Activated effector memory CD4-positive, alpha-beta T cell treated with anti-CD3 and anti-CD28 coated beads, Interleukin-2, amount 50 U/mL, for 16 hours (primary cell): ENCODE measurements around the gene PYGB.

Experiments used
- DNase-seq: peaks from one replicate; pipeline ENCODE4 v3.0.0-alpha.2; 2020

Gene PYGB

GRCh38 chr20:25297141-25297905 is 49.4 kb downstream of the PYGB start:
- DNase-seq = no peak

DNA sequence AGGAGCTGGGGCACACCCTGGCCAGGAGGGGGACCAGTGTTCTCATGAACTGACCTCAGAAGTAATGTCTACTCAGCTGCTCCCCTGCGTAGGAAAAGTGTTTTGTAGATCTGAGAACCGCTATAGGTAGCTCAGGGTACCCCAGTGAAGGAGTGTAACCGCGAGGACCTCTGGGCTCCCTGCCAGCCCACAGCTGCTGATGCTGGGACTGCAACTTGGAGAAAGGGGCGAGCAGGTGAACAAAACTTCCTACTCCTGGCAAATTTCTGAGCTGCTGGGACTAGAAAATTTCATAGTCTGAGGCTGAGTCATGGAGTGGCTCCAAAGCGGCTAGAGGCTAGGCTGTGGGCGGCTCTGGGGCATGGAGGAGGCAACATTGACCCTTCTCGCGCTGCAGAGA is 51.9 kb downstream of the PYGB start:
- DNase-seq = no peak

DNA sequence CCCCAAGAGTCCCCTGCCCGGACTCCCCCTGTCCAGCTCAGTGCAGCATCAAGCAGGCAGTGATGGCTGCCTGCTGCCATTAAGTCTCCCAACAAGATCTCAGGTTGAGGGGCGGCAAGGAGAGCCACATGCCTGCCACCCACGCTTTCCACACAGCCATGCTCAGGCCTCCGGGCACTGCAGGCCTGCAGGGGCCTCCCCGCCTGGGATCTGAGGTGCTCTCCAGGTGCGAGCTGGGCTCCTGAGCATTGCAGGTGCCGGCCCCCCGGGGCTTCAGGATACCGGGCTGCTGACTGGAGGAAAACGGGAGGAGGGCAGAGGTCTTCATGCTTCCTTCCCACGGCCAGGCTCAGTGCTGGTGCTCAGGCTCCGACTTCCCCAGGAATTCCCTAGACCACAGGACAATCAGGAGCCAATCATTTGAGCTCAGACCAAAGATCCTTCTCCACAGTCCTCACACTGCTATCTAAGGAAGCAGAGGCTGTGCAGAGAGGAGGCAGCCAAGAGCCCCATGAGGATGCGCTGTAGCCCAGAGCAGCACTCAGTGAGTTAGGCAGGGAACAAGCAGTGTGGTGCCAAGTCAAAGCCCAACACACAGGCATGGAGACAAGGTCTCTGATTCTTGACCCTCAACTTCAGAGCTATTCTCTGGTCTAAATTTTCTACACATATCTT is 52.7 kb downstream of the PYGB start:
- no peak for DNase-seq

- no peak for DNase-seq
These were observed 53.6 kb downstream of the PYGB start for GRCh38 chr20:25301357-25301920.

GRCh38 chr20:25302596-25302995 is 54.7 kb downstream of the PYGB start:
- no peak for DNase-seq

DNA sequence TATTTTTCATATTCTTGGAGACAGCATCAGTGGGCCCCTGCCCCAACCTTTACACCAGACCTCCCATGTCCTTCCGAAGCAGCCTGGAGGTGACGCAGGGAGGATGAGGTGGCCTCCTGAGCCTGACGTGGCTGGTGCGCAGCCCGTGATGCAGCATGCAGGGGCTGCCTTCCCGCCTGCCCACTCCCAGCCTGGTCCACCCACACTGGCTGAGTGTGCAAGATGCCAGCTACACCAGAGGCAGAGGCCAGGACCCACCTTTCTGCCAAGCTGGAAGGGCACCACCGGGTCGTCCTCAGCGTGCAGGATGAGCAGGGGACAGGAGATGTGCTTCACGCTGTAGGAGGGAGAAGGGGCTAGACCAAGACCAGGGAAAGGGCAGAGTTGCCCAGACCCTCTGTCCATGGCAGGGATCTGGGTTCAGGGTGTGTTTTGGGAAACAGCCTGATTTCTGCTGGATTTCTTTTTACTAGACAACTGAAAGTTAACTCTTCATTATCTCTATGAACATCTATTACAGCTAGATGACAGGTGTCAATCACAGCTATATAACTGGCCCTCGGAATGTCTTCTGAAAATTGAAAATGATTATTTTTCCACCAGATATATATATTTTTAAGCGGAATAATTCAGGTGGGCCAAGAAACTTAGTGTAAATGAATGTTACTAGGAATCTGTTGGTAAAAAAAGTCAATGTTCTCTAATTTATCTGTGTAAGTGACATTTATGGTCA is 55.6 kb downstream of the PYGB start:
- DNase-seq = no peak

GRCh38 chr20:25304025-25304549 is 56.2 kb downstream of the PYGB start:
- no peak for DNase-seq

DNA sequence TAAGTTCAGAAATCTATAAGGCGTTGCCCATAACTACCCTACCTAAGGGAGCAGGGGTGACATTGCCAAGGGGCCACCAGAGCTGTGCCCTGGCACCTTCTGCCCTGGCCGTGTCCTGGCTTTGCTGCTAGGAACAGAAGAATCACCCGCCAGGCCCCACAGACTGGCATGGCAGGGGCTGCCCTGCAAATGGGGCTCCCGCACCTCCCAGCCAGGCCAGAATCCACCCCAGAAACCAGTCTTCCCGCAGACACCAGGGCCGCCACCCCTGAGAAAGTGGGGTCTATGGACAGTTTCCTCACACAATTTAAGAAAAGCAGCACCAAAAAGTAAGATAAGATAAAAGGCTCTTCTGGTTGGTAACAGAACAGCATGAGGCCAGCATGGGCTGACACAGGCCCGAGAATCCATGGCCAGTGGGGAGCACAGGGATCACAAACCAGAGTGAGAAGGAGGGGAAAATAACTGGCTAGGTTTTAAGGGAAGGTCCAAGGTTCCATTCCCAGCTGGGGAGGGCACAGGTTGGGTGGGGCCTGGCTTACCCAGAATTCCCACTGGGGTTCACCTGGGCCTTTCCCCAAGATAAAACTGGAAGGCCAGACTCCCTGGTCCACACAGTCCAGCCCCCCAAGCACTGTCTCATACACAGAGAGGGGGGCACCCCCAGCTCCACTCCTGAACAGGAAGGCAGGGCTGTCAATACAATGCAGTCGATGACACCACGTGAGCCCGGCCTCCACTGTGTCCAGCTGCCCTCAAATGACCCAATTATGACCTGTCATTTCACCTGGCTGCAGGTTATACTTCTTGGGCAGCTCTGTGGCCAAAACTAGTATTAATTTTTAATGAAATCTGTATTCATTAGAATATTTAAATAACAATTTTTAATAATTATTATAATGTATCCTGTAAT is 59.4 kb downstream of the PYGB start:
- no peak for DNase-seq

GRCh38 chr20:25308083-25308491 is 60.2 kb downstream of the PYGB start:
- no peak for DNase-seq

GRCh38 chr20:25308671-25309394 is 60.9 kb downstream of the PYGB start:
- no peak for DNase-seq

- DNase-seq = no peak
These were observed 61.7 kb downstream of the PYGB start for GRCh38 chr20:25309395-25310267.

DNA sequence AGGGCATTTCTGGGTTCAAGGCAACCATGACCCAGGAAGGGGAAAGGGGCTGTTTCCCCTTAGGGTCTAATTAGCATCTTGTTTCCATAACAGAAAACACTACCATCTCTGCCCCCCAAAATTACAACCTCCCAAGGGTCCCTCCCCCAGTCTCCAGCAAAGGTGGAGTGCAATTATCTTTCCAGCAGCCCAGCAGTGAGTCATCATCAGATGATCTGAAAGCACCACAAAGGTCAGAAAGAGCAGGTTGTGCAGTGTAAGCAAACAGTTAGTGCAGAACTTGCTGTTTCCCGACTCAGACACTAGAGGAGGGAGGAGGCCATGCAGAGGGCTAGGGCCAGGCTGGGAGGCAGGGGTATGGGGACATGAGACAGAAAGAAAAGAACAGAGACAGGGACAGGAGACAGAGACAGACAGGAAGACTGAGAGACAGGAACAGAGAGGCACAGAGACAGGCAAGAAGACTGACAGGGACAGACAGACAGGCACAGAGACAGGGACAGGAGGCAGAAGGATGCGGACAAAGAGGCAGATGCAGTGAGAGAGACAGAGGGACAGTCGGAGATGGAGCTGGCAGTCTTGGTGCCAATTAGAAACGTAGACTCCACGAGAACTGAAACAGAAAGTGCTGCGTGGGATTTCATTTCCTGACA is 62.5 kb downstream of the PYGB start:
- DNase-seq = peak; percentile 76

GRCh38 chr20:25310921-25311728 is 63.2 kb downstream of the PYGB start:
- DNase-seq = peak; percentile 31

DNA sequence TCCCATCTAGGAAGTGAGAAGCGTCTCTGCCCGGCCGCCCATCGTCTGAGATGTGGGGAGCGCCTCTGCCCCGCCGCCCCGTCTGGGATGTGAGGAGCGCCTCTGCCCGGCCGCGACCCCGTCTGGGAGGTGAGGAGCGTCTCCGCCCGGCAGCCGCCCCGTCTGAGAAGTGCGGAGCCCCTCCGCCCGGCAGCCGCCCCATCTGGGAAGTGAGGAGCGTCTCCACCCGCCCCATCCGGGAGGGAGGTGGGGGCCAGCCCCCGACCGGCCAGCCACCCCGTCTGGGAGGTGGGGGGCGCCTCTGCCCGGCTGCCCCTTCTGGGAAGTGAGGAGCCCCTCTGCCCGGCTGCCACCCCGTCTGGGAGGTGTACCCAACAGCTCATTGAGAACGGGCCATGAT is 64.8 kb downstream of the PYGB start:
- DNase-seq = peak; percentile 45

- DNase-seq = peak; percentile 37
These were observed 65.7 kb downstream of the PYGB start for GRCh38 chr20:25313593-25313992.

DNA sequence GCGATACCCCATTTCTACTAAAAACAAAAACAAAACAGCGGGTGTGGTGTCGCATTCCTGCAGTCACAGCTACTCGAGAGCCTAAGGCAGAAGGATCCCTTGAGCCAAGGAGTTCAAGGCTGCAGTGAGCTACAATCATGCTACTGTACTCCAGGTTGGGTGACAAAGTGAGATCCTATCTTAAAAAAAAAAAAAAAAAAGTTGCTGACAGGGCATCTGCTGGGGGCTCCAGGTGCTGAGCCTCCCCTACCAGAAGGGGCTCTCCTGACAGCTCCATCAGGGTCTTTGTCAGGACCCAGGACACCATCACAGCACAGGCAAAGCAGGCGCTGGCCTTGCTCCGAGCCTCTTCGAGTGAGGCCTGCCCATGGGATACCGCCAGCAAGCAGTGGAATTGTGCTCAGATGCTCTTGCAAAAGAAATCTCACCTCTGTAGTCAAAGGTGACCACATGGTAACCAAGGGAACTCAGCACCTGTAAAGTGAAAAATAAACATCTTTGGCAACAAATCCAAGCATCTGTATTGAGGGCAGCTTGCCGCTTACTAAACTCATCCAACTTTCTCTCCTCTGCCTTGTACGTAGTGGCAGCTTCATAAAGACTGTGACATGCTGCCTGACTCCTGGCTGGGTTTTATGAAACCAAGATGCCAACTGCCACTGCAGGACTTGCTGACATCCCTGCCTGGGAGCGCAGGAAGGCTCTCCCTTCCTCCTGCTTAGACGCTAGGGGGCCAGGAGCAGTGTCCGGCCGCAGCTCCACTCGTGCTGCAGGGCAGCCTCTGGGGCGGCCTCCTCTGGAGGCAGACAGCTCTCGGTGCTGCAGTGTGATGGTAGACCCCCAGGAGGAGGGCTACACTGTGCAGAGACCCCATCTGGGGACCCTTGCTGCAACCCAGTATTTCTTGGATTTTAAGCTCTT is 66.9 kb downstream of the PYGB start:
- peak; percentile 45 for DNase-seq

- peak; percentile 50 for DNase-seq
These were observed 67.7 kb downstream of the PYGB start for GRCh38 chr20:25315418-25316210.
